Nephron (organoid): ENCODE results near the gene ARHGAP10.
"Not testable (repeated sequence)": the region's sequence is repeated elsewhere in the genome, so short reads cannot be mapped to it uniquely, and the experiment has no call there.

ENCODE experiments used
- H3K27ac Mint-ChIP-seq, 3 experiments: 2 replicates each; pipeline ENCODE4 v1.8.0; 2020; ENCODE audit warnings: mixed read lengths in 3 of 3, mild to moderate bottlenecking in 2 of 3, moderate library complexity in 1 of 3
- H3K27me3 Mint-ChIP-seq: 2 replicates; pipeline ENCODE4 v1.8.0; 2021; ENCODE audit warnings: low read depth, mild to moderate bottlenecking, moderate library complexity, mixed read lengths
- H3K36me3 Mint-ChIP-seq: 2 replicates; pipeline ENCODE4 v1.8.0; 2020; ENCODE audit warnings: low read depth, mixed read lengths
- H3K4me1 Mint-ChIP-seq: 2 replicates; pipeline ENCODE4 v1.8.0; 2020; ENCODE audit warnings: mixed read lengths
- H3K4me3 Mint-ChIP-seq, 3 experiments: 2 replicates each; pipeline ENCODE4 v1.8.0; 2020; ENCODE audit warnings: mild to moderate bottlenecking in 3 of 3, mixed read lengths in 3 of 3, moderate library complexity in 2 of 3
- H3K9me3 Mint-ChIP-seq: 2 replicates; pipeline ENCODE4 v1.8.0; 2020; ENCODE audit warnings: mixed read lengths
- TF ChIP-seq, protein P1 (sequence below), 3 experiments: fragments of 200-600 bp; sonication (generic); IDR thresholded peaks; one replicate each; pipeline ENCODE4 v1.5.0; 2021; ENCODE audit warnings: antibody characterized with exemption in 3 of 3; ENCODE audit not compliant: unreplicated experiment in 3 of 3

ARHGAP10 gene

DNA sequence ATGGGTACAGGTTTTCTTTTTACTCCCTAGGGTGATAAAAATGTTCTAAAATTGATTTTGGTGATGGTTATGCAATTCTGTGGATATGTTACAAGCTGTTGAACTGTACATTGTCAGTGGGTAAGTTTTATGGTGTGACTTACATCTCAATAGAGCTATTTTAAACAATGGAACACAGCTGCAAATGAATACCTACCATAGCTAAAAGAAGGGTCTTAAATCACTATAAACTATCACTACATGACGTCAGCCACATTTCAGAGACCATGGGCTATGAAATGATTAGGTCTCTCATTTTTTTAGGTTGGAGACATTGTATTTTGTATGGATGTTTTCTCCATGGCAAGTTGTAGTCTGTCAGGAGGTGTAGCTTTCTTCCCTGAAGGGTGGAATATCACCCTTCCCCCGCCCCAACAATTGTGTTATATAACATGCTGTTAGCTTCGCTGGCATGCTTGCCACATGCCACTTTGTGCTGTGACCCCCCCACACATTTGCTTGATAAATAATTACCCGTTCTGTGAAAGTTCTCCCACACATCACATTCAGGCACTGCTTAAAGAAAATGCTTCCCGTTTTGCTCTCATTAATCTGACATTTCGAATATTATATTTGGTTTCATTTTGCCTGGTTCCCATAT lies 159.7 kb downstream of the ARHGAP10 start:
- Mint-ChIP-seq H3K4me1 (peaks cover 19% of the 10 kb centered on the region), H3K27me3 (no peaks in the 10 kb centered on the region), H3K9me3 (peaks cover 37% of the 10 kb centered on the region), H3K4me3 (no peak overlapping the region), H3K27ac (peak overlapping the region in 2 of 3 experiments; percentile 2 to 7), H3K36me3 (peaks cover 66% of the 10 kb centered on the region)
- TF ChIP-seq, protein P1, sequence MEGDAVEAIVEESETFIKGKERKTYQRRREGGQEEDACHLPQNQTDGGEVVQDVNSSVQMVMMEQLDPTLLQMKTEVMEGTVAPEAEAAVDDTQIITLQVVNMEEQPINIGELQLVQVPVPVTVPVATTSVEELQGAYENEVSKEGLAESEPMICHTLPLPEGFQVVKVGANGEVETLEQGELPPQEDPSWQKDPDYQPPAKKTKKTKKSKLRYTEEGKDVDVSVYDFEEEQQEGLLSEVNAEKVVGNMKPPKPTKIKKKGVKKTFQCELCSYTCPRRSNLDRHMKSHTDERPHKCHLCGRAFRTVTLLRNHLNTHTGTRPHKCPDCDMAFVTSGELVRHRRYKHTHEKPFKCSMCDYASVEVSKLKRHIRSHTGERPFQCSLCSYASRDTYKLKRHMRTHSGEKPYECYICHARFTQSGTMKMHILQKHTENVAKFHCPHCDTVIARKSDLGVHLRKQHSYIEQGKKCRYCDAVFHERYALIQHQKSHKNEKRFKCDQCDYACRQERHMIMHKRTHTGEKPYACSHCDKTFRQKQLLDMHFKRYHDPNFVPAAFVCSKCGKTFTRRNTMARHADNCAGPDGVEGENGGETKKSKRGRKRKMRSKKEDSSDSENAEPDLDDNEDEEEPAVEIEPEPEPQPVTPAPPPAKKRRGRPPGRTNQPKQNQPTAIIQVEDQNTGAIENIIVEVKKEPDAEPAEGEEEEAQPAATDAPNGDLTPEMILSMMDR (IDR thresholded peaks at IDR 0.05; ENCODE audit: unreplicated experiment in 3 of 3): no peak

DNA sequence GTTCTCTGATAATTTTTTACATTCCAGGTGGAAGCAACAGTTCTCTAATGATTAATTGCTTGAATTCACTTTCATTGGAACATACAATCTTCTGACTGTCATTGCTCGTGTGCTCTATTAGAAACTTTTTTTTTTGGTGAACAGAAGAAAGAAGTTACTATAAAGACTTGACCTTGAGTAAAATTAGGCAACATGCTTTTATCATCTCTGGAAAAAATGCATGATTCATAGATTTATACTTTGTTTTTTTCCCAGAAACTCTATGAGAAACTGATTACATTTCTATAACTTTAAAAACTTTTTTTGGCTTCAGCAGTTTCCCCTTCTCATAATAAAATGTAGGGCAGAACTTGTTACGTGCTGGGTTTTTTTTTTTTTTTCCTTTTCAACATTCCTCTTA lies 167.6 kb downstream of the ARHGAP10 start:
- TF ChIP-seq, protein P1 (IDR thresholded peaks at IDR 0.05; ENCODE audit: unreplicated experiment in 3 of 3): no peak
- no peak overlapping the region for H3K27ac Mint-ChIP-seq
- peaks cover 40% of the 10 kb centered on the region for H3K36me3 Mint-ChIP-seq
- H3K4me3 Mint-ChIP-seq: no peak overlapping the region
- peaks cover 18% of the 10 kb centered on the region for H3K9me3 Mint-ChIP-seq
- no peaks in the 10 kb centered on the region for H3K4me1 Mint-ChIP-seq
- H3K27me3 Mint-ChIP-seq: no peaks in the 10 kb centered on the region

DNA sequence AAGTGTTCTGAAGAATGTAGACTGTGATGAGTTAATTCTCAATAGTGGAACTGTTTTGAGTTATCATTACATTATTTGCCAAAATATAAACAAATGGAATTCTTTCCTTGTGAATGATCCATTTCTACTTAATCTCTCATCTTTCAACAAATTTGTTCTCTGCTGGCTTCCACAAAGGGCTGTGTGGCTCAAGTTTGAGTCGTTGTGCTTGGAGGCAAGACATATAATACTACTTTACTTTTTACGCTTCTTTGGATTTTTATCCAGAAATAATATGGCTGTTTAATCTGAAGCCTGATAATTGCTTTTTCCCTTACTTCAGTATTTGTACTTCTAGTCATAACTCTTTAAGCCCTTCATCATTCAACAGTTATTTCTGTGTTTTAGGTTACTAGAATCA lies 169.5 kb downstream of the ARHGAP10 start:
- TF ChIP-seq, protein P1 (IDR thresholded peaks at IDR 0.05; ENCODE audit: unreplicated experiment in 3 of 3): no peak
- H3K9me3 Mint-ChIP-seq: peaks cover 12% of the 10 kb centered on the region
- H3K36me3 Mint-ChIP-seq: peaks cover 37% of the 10 kb centered on the region
- no peak overlapping the region for H3K4me3 Mint-ChIP-seq
- H3K27me3 Mint-ChIP-seq: no peaks in the 10 kb centered on the region
- H3K4me1 Mint-ChIP-seq: no peaks in the 10 kb centered on the region
- no peak overlapping the region for H3K27ac Mint-ChIP-seq

DNA sequence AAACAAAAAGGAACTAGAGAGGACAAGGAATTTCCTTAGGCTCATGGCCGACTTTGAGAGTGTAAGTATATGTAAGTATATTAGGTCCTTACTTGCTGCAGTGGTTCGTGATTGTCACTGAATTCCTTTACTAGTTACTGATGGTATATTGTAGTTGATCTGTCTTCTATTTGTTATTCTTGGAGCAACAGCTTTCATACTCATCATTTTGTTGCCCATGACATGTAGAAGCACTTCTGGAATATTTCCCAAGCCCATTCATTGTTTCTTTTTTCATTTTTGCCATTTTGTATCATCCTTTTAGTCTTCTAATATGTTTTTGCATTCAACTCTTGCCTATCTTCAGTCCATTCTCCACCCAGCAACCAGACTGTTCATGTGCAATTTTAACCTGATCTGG lies 170.0 kb downstream of the ARHGAP10 start:
- TF ChIP-seq, protein P1 (IDR thresholded peaks at IDR 0.05; ENCODE audit: unreplicated experiment in 3 of 3): no peak
- H3K27ac Mint-ChIP-seq: no peak overlapping the region
- no peak overlapping the region for H3K4me3 Mint-ChIP-seq
- no peaks in the 10 kb centered on the region for H3K27me3 Mint-ChIP-seq
- H3K36me3 Mint-ChIP-seq: peaks cover 42% of the 10 kb centered on the region
- H3K4me1 Mint-ChIP-seq: no peaks in the 10 kb centered on the region
- H3K9me3 Mint-ChIP-seq: peaks cover 12% of the 10 kb centered on the region

DNA sequence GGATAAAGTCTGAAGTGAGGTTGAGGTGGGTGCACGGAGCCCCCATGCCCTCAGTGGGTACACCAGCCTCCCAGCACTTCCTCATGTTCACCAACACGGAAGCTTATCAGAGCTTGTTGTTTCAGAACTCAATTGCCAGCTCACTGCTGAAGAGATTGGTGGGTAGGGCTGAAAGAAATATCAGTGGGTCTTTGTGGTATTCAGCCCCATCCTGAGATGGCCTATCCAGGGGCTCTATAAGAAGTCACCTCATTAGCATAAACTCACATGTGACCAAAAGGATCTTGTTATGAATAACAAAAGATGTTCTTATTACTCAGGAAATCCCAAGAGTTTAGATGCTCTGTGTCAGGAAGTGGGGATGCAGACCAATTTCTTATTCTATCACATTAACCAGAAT lies 177.3 kb downstream of the ARHGAP10 start:
- no peaks in the 10 kb centered on the region for H3K27me3 Mint-ChIP-seq
- no peaks in the 10 kb centered on the region for H3K4me1 Mint-ChIP-seq
- TF ChIP-seq, protein P1 (IDR thresholded peaks at IDR 0.05; ENCODE audit: unreplicated experiment in 3 of 3): no peak
- H3K36me3 Mint-ChIP-seq: peaks cover 39% of the 10 kb centered on the region
- no peak overlapping the region for H3K27ac Mint-ChIP-seq
- H3K9me3 Mint-ChIP-seq: peaks cover 4% of the 10 kb centered on the region
- no peak overlapping the region for H3K4me3 Mint-ChIP-seq

DNA sequence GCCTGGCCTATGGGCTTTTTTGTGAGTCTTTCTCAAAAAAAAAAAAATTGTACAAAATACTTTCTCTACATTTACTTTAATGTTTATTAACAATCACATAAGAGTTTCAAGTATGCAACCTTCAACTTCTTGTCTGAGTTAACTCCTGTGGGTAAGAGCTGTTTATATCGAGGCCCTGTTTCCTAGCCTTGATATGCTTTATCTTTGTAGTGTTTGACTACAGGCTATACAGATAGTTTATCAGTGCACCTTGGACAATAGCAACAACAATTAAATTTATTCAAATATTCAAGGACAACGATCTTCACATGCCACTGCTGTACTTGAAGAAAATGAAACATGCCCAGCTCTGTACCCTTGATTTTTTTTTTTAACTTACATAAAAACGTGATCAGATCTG lies 178.4 kb downstream of the ARHGAP10 start:
- H3K27ac Mint-ChIP-seq: no peak overlapping the region
- H3K9me3 Mint-ChIP-seq: peaks cover 4% of the 10 kb centered on the region
- TF ChIP-seq, protein P1 (IDR thresholded peaks at IDR 0.05; ENCODE audit: unreplicated experiment in 3 of 3): no peak
- H3K4me3 Mint-ChIP-seq: no peak overlapping the region
- peaks cover 46% of the 10 kb centered on the region for H3K36me3 Mint-ChIP-seq
- H3K27me3 Mint-ChIP-seq: no peaks in the 10 kb centered on the region
- H3K4me1 Mint-ChIP-seq: no peaks in the 10 kb centered on the region

DNA sequence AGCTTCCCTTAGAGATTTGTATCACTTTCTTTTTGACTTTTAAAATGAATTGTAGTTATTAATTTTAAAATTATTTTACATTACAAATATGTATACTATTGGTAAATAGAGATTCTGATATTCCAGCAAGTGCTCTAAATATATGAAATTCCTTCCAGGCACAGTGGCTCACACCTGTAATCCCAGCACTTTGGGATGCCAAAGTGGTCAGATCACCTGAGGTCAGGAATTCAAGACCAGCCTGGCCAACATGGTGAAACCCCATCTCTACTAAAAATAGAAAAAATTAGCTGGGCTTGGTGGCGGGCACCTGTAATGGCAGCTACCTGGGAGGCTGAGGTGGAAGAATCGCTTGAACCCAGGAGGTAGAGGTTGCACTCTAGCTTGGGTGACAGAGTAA lies 180.2 kb downstream of the ARHGAP10 start:
- H3K4me3 Mint-ChIP-seq: not testable (repeated sequence)

More for the DNA sequence above, 180.2 kb downstream of the ARHGAP10 start:
- H3K9me3 Mint-ChIP-seq, H3K27ac Mint-ChIP-seq, H3K27me3 Mint-ChIP-seq, H3K4me1 Mint-ChIP-seq: not testable (repeated sequence)
- H3K36me3 Mint-ChIP-seq: peaks cover 33% of the 10 kb centered on the region
